Transverse colon (tissue), 4 donors: ENCODE results near the gene DYDC2. TPM values are rescaled to one million over a fixed set of nuclear protein-coding genes. Genes with fewer than 3 reads are reported as not detected.

Experiments
- DNase-seq: peaks from one replicate; pipeline ENCODE4 v3.0.0-alpha.2; 2019
- H3K27ac ChIP-seq, 4 donors: fragments of 200-600 bp; sonication (generic); 2 replicates each; pipeline ENCODE4 v1.5.1; 2016 to 2018; ENCODE audit warnings: inconsistent platforms in 4 of 4
- H3K27me3 ChIP-seq: fragments of 200-600 bp; sonication (generic); 2 replicates; pipeline ENCODE4 v1.5.1; 2017; ENCODE audit warnings: inconsistent platforms
- H3K36me3 ChIP-seq, 4 donors: fragments of 200-600 bp; sonication (generic); 2 replicates each; pipeline ENCODE4 v1.5.1; 2017 to 2019; ENCODE audit warnings: inconsistent platforms in 4 of 4
- H3K4me1 ChIP-seq, 4 donors: fragments of 200-600 bp; sonication (generic); 2 replicates each; pipeline ENCODE4 v1.5.1; 2017 to 2020; ENCODE audit warnings: inconsistent platforms in 4 of 4
- H3K4me3 ChIP-seq, 4 donors: fragments of 200-600 bp; sonication (generic); 1 replicate in 1 of 4; 2 replicates in 3 of 4; pipeline versions ENCODE4 v1.5.1 to v1.6.1; 2017 to 2019; ENCODE audit warnings: inconsistent platforms in 4 of 4
- H3K9me3 ChIP-seq, 2 donors: fragments of 200-600 bp; sonication (generic); 2 replicates each; pipeline ENCODE4 v1.5.1; 2017 to 2019; ENCODE audit warnings: inconsistent platforms in 2 of 2
- CTCF ChIP-seq, 5 experiments: fragments of 200-600 bp in 3 of 5; fragments of 450-650 bp in 2 of 5; sonication (generic) in 3 of 5; IDR thresholded peaks; 1 replicate in 2 of 5; 2 replicates in 3 of 5; pipeline ENCODE4 v1.5.1; 2016 to 2017; ENCODE audit warnings: antibody characterized with exemption in 5 of 5, inconsistent platforms in 3 of 5, mild to moderate bottlenecking in 2 of 5, moderate library complexity in 1 of 5
- EP300 ChIP-seq: sonication (generic); formaldehyde crosslinking; IDR thresholded peaks from one replicate; pipeline ENCODE4 v1.6.1; 2017; ENCODE audit warnings: antibody characterized with exemption, low read depth
- POLR2A ChIP-seq: fragments of 450-650 bp; IDR thresholded peaks from one replicate; pipeline ENCODE4 v1.6.1; 2016; ENCODE audit warnings: antibody characterized with exemption, mild to moderate bottlenecking, moderate library complexity
- POLR2AphosphoS5 ChIP-seq, 3 donors: sonication (generic); formaldehyde crosslinking; IDR thresholded peaks; one replicate each; pipeline ENCODE4 v1.6.1; 2016; ENCODE audit warnings: antibody characterized with exemption in 3 of 3
- WGBS, 2 donors: methylation state at CpG; one replicate each; pipeline ENCODE4 v1.1.5; 2018; ENCODE audit warnings: low coverage in 1 of 2; 5-methylcytosine and 5-hydroxymethylcytosine counted together
- in situ Hi-C, 4 donors: fragments of 200-750 bp; cut with MboI; loops; one replicate each; pipeline versions ENCODE4 v1.15.0 to v1.15.1; 2017; ENCODE audit warnings: low sequenced_read_pairs in 3 of 4, low pct_ligation_motif_present in 1 of 4, low pct_unique_long_range_greater_than_20kb in 1 of 4
- intact Hi-C: fragments of 100-400 bp; cut with DNase I; formaldehyde crosslinking; loops from one replicate; pipeline ENCODE4 v1.15.1; 2023; ENCODE audit warnings: low total_unique reads
- total RNA-seq, 4 donors: library from RNA; depleted of rRNA; stranded (reverse); fragments of >200 nt; gene quantifications; one replicate each; pipeline ENCODE4 v1.1.0, GENCODE V29; 2016

Gene DYDC2
- total RNA-seq, 4 donors from 2014 or later: not detected

- in situ Hi-C loops: no loop called here
- no peak overlapping the region for H3K27ac ChIP-seq
- no peaks in the 10 kb centered on the region for H3K4me1 ChIP-seq
- TF ChIP-seq EP300 (no peak), CTCF (IDR thresholded peaks at IDR 0.05) (no peak), POLR2A (no peak), POLR2AphosphoS5 (IDR thresholded peaks at IDR 0.05) (no peak)
- no peaks in the 10 kb centered on the region for H3K36me3 ChIP-seq
- intact Hi-C loops: no loop called here
- WGBS, 2 donors: 60 to 67% methylated on average over 1 of the region's 1 CpG
- H3K27me3 ChIP-seq: no peaks in the 10 kb centered on the region
- no peaks in the 10 kb centered on the region for H3K9me3 ChIP-seq
- H3K4me3 ChIP-seq: no peak overlapping the region
- DNase-seq: no peak
These were observed 33.9 kb upstream of the DYDC2 start for GRCh38 chr10:80322711-80323110.

GRCh38 chr10:80323311-80323710 is 33.3 kb upstream of the DYDC2 start:
- Histone ChIP-seq H3K36me3 (no peaks in the 10 kb centered on the region), H3K4me3 (no peak overlapping the region), H3K27ac (no peak overlapping the region), H3K4me1 (no peaks in the 10 kb centered on the region), H3K9me3 (no peaks in the 10 kb centered on the region), H3K27me3 (no peaks in the 10 kb centered on the region)
- no peak for TF ChIP-seq POLR2AphosphoS5 (IDR thresholded peaks at IDR 0.05)
- TF ChIP-seq EP300: no peak
- TF ChIP-seq POLR2A: no peak
- TF ChIP-seq CTCF (IDR thresholded peaks at IDR 0.05): no peak
- no peak for DNase-seq
- intact Hi-C loops: no loop called here
- WGBS, 2 donors: 60 to 65% methylated on average over 1 to 3 of the region's 3 CpGs
- in situ Hi-C loops: no loop called here

- Histone ChIP-seq H3K36me3 (no peaks in the 10 kb centered on the region), H3K4me1 (no peaks in the 10 kb centered on the region), H3K9me3 (no peaks in the 10 kb centered on the region), H3K27me3 (no peaks in the 10 kb centered on the region), H3K4me3 (no peak overlapping the region), H3K27ac (no peak overlapping the region)
- WGBS, 2 donors: 33 to 47% methylated on average over 1 of the region's 1 CpG
- no peak for TF ChIP-seq POLR2AphosphoS5 (IDR thresholded peaks at IDR 0.05)
- TF ChIP-seq POLR2A: no peak
- TF ChIP-seq CTCF (IDR thresholded peaks at IDR 0.05): no peak
- TF ChIP-seq EP300: no peak
- no peak for DNase-seq
- intact Hi-C loops: no loop called here
- in situ Hi-C loops: no loop called here
These were observed 32.5 kb upstream of the DYDC2 start for GRCh38 chr10:80324086-80324485.

GRCh38 chr10:80324891-80325364 is 31.7 kb upstream of the DYDC2 start:
- H3K9me3 ChIP-seq: no peaks in the 10 kb centered on the region
- no peaks in the 10 kb centered on the region for H3K4me1 ChIP-seq
- no peak overlapping the region for H3K4me3 ChIP-seq
- in situ Hi-C loops (no loop called here), intact Hi-C loops (no loop called here)
- no peak for DNase-seq
- TF ChIP-seq EP300 (no peak), POLR2A (no peak), POLR2AphosphoS5 (IDR thresholded peaks at IDR 0.05) (no peak), CTCF (IDR thresholded peaks at IDR 0.05) (no peak)
- no peaks in the 10 kb centered on the region for H3K36me3 ChIP-seq
- H3K27ac ChIP-seq: no peak overlapping the region
- 80 to 85% methylated on average over 3 to 6 of the region's 6 CpGs for WGBS, 2 donors
- H3K27me3 ChIP-seq: no peaks in the 10 kb centered on the region
